ENCODE data around the gene RPL11.
"Not testable (repeated sequence)": the region's sequence is repeated elsewhere in the genome, so short reads cannot be mapped to it uniquely, and the experiment has no call there.

The RPL11 gene

GRCh38 chr1:23687680-23688079 is 3.9 kb upstream of the RPL11 start:
- not testable (repeated sequence) for FAIRE-seq

- FAIRE-seq = not testable (repeated sequence)
Observed at GRCh38 chr1:23688281-23688680, 3.3 kb upstream of the RPL11 start.

GRCh38 chr1:23692308-23692871 is 784 bp downstream of the RPL11 start:
- FAIRE-seq = no peak

- no peak for FAIRE-seq
Observed at GRCh38 chr1:23693599-23693998, 2.0 kb downstream of the RPL11 start.

GRCh38 chr1:23694371-23694770 is 2.8 kb downstream of the RPL11 start:
- no peak for FAIRE-seq

- no peak for FAIRE-seq
Observed at GRCh38 chr1:23695667-23696066, 4.1 kb downstream of the RPL11 start.

GRCh38 chr1:23696335-23696989 is 4.9 kb downstream of the RPL11 start:
- no peak for FAIRE-seq

GRCh38 chr1:23698466-23698865 is 6.9 kb downstream of the RPL11 start:
- no peak for FAIRE-seq

- FAIRE-seq = no peak
Observed at GRCh38 chr1:23699280-23700179, 7.9 kb downstream of the RPL11 start.

- FAIRE-seq = no peak
Observed at GRCh38 chr1:23701310-23701709, 9.7 kb downstream of the RPL11 start.

GRCh38 chr1:23701996-23702395 is 10.4 kb downstream of the RPL11 start:
- no peak for FAIRE-seq

- FAIRE-seq = no peak
Observed at GRCh38 chr1:23704834-23705495, 13.4 kb downstream of the RPL11 start.

GRCh38 chr1:23709229-23709628 is 17.6 kb downstream of the RPL11 start:
- FAIRE-seq = no peak

- FAIRE-seq = no peak
Observed at GRCh38 chr1:23718482-23718881, 26.9 kb downstream of the RPL11 start.

GRCh38 chr1:23719162-23719820 is 27.7 kb downstream of the RPL11 start:
- no peak for FAIRE-seq

- no peak for FAIRE-seq
Observed at GRCh38 chr1:23720256-23720995, 28.8 kb downstream of the RPL11 start.

- FAIRE-seq = no peak
Observed at GRCh38 chr1:23722652-23723051, 31.0 kb downstream of the RPL11 start.

GRCh38 chr1:23726686-23727085 is 35.1 kb downstream of the RPL11 start:
- FAIRE-seq = no peak

GRCh38 chr1:23727362-23727811 is 35.8 kb downstream of the RPL11 start:
- no peak for FAIRE-seq

- FAIRE-seq = no peak
Observed at GRCh38 chr1:23732363-23733224, 41.0 kb downstream of the RPL11 start.

- not testable (repeated sequence) for FAIRE-seq
Observed at GRCh38 chr1:23733281-23733680, 41.7 kb downstream of the RPL11 start.

Data from TTC549 (cell line).